TTC549 (cell line): ENCODE data around the gene CLEC17A.

ENCODE experiments used
- FAIRE-seq: peaks from 2 replicates; lab custom pipeline; 2012; peaks lifted over from hg19 to GRCh38; lab: Jason Lieb, UNC

The CLEC17A gene

GRCh38 chr19:14654786-14655560 lies 72.1 kb downstream of the CLEC17A start:
- FAIRE-seq, result no peak

GRCh38 chr19:14655726-14656125 lies 72.8 kb downstream of the CLEC17A start:
- FAIRE-seq, result no peak

- FAIRE-seq, result no peak
These were observed 77.1 kb downstream of the CLEC17A start for GRCh38 chr19:14659874-14660489.

GRCh38 chr19:14661372-14661924 lies 78.6 kb downstream of the CLEC17A start:
- FAIRE-seq, result no peak
